ENCODE measurements around the gene REG4.
A peak's percentile ranks its signal among the peaks of the same experiment; 100 is the strongest.
"Not testable (repeated sequence)": the region's sequence is repeated elsewhere in the genome, so short reads cannot be mapped to it uniquely, and the experiment has no call there.

REG4 gene

DNA sequence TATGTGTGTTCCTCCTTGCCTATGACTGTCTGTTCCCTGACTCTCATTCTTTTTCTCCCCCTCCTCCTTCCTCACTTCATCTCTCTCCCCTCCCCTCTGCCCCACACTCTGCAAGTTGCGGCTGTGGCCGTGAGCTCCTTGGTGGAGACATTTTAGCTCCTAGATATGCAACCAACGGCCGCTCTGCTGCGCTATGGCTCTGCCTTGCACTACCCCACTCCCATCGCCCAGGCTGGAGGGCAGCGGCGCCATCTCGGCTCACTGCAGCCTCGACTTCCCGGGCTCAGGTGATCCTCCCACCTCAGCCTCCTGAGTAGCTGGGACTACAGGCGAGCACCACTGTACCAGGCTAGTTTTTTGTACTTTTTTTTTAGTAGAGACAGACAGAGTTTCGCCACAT, 5.5 kb downstream of the REG4 start:
- DNase-seq = no peak

DNA sequence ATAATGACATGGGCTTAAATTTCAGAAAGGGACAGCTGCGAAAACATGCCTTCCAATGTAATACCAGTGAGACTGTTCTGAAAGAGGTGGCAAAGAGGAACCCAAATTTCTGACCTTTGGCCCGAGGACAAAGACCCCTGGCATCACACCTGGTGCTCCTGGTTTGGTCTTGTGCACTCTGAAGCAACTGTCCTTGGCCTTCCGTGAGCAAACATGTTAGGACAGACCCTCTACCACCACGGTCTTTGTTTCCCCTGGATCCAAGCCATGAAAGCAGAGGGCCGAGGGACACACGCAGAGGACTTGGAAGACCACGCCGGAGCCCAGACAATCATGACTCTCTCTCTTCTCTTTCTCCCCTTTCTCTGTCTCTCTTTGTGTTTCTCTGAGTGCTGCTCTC, 6.0 kb downstream of the REG4 start:
- no peak for DNase-seq

DNA sequence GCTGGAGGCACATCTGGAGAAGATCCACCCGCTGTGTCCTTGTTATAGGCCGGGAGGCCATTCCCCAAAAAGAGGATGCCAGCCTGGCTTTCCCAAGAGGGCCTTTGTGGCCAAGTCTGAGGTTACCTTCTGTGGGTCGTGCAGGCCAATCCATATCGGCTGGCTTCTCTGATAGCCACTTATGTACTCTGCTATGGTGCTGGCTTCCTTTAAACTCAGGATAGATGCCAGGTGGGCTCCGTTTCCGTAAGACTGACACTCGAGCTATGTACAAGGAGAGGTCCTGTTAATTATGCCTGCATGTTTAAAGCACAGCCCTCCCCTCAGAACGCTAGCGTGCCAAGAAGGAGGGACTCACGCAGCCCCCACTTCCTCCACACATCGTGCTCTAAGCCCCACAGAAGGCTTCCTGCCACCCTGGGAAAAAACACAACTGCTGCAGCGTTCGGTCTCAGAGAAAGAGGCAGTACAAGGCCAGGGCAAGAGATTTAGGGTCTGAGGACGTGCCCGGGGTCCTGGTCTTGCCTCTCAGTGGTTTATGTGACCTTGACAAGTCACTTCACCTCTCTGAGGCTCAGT, 11.6 kb downstream of the REG4 start:
- no peak for DNase-seq

DNA sequence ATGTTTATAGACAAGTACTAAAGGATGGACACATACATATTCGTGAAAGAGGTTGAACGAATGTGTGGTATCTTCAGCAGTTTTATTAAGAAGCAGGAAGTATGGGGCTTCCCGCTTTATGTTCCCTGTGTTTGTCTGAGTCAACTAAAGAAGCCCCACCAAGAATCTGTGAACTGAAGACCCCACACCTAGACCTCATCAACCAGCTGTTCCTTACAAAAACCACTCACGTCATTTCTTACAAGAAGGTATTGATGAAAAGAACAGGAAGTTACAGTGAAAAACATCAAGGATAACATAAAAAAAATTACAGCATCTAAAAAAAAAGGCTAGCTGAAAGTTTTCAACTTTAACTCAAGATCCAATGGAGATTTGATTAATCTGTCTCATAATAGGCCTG, 12.3 kb downstream of the REG4 start:
- no peak for DNase-seq

DNA sequence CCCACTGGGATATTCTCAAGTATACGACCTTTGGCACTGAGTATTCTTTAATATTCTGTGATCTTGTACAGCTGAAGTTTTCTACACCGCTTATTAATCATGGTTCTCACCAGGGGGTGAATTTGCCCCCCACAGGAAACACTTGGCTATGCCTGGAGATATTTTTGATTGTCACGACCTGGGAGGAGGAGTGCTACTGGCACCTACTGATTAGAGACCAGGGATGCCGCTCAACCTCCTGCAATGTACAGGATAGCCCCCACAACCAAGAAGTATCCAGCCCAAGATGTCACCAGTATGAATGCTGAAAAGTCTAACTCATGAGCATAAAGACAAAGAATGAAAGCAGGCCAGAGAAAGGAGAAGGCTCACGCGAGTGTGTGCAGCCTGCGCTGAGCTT, 13.7 kb downstream of the REG4 start:
- DNase-seq = no peak

DNA sequence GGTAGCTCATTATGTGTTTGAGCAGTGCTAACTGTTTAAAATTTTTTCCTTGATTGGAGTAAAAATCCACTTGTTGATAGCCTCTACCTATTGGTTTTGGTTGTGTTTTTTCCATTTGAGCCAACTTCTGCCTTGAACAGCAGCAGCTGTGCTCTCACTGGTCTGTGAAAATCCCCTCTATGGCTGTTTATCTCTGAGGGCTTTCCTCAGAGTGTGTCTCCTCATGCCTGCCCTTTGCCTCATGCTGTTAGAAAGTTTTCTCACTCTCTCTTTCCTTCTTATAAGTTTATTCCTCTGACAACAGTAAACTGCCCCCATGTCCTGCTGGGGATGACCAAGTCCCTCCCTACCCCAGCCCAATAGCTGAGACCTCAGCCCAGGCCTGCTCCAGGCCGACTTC, 14.1 kb downstream of the REG4 start:
- no peak for DNase-seq

DNA sequence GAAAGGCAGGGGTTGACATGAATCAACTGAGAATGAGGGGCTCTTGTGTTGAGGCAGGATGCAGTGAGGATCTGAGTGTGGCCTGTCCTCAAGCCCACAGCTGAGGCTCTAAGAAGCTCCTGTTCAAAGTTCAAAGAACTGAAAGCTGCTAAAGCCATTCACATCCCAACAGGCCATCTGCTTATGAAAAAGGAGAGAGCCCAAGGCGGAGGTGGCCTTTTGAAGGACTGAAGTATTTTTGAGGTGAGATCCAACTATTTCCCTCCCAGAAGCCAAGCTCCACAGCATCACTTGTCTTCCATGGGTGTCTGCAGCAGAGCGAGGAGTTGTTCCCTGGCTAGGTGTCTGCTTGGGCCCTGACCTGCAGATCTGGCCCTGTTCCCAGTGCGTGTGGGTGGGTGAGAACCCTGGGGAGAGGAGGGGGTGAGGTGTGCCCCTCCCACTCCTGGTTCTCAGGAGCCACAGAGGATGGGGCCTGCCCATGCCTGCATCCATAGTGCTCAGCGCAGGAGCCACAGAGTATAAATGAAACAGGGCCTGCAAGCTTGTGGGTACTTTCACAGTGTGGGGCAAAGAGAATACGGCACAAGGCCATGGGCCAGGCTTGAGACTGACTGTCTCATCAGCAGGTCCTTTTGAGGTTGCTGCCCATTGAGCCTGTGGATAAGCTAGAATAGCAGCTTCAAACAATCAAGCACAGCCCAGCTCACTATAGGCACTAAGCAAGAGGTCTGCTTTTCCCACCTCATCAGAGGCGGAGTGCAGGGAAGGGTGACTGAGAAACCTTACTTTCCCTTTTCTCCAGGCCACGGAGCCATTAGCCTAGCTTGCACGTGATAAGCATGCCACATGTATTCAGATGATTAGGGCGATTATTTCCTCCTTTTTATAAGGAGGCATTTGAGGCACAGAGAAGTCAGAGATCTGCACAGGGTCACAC, 15.7 kb downstream of the REG4 start:
- no peak for DNase-seq

DNA sequence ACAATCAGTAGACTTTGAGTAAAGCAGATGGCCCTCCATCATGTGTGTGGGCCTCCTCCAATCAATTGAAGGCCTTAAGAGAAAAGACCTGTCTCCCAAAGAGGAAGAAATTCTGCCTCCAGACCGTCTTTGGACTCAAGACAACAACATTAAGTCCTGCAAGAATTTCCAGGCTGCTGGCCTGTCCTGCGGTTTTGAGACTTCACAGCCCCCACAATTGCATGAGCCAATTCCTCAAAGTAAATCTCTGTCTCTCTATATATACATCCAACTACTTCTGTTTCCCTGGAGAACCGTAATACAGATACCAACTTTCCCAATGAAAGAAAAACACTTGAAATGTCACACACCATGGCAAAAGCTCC, 16.4 kb downstream of the REG4 start:
- no peak for DNase-seq

DNA sequence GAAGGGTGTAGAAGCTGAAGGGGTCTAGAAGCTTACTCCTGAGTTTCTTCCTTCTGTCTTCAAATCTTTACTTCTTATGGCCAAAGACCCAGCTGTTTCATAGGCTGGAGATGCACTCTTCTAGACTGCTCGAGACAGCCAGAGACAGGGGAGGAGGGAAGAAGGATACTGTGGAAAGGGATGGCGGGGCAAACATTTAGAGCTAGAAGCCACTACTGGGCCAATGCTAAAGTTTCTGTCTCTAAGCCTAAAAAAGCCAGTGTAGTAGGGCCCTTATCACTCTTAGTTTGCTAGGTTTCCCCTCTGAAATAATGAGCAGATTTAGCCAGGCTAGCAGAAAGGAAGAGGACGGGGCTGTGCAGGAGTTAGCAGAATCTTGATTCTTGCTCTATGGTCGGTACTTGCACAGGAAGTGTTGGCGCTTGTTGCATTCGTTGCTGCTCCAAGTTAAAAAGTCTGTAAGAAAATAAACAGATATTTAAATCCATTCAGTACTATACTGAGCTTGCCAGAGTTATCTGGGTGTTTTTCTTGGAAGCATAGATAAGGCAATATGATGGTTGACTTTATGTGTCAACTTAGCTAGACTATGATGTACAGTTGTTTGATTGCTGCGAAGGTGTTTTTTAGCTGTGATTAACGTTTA, 16.9 kb downstream of the REG4 start:
- no peak for DNase-seq

DNA sequence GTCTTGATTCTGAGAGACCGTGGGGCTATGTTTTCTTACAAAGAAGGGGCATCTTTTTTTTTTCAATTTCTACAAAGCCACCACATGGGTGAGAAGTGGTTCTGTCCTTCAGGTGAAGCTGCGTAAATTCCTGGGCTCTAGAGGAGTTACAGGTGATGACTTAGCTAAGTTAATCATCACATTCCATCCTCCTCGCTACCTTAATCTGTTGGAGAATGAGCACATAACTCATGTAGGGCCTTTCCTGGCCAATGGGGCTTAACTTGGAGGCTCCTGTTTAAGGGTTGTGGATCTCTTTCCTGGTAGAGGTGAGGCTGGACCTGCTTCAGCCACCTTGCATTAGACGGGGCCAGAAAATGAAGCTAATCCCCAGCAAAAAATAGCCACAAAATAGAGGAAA, 19.9 kb downstream of the REG4 start:
- no peak for DNase-seq

DNA sequence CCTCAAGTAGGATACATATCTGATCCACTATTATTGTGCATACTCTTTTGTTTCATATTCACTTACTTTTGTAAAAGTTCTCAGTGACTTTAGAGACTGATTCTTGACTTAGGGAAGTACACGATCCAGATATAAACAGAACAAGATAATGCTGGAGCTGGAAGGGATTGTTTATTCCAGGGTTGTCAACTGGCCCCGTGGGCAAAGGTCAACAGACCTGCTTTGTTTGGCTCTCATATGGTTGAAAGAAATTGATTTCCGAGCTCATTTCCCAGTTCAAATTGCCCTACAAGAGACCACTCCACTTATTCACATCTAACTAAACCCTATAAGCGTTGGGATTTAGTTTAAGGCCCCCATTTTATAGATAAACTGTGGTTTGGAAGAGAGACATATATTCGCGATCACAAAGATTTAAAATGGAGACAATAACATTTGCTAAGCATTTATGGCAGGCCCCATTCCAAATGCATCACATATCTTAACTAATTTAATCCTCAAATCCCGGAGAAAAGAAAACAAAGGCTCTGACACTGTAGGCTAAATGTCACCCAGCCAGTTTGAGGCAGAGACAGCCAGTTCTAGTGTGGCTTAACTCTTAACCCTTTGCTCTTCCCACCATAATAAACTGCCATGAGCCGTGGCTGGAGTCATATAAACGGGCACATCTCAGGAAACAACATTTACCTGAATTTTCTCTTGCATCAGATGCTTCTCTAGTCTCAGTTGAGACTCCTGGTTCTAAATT, 20.6 kb downstream of the REG4 start:
- no peak for DNase-seq

DNA sequence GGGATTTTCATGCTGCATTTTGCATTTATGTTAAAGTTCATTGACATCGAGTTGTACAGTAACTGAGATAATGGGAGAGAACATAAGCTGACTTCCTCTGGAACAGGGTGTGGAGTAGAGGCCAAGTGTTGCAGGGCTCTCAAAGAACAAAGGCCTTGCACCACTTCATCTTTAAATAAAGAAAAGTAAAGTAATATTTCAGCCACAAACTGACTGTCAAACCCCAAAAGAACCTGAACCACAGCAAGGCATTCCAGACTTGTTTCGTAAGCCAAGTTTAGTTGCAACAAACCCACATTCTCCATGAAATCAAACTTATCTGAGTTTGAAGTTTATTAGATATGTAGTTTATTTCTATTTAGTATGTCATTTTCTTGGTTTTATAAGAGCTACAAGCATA, 23.5 kb downstream of the REG4 start:
- DNase-seq = no peak

DNA sequence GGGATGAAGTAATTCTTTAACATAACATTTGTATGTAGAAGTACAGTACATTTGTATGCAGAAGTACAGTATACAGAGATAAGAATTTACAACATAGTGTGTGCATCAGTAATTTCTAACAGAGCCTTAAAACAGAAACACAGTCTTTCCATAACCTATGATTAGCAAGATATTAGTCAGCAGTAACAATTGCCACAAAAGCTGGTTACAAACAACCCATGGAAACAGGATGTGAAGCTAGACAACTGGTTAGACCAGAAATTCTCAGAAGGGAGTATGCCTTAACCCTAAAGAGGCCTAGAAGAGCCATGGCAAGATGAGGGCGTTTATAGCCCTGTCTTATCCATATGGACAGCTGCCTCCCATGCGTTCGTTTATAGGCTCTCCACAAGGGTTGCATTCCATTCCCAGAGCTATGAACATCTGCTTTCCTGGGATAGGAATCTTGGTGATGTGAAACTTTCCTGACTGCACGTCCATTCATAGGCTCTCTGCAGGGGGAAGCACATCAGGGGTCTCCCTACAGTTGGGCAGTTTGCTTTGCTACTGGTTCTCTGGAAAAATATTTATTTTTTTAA, 24.7 kb downstream of the REG4 start:
- not testable (repeated sequence) for DNase-seq

DNA sequence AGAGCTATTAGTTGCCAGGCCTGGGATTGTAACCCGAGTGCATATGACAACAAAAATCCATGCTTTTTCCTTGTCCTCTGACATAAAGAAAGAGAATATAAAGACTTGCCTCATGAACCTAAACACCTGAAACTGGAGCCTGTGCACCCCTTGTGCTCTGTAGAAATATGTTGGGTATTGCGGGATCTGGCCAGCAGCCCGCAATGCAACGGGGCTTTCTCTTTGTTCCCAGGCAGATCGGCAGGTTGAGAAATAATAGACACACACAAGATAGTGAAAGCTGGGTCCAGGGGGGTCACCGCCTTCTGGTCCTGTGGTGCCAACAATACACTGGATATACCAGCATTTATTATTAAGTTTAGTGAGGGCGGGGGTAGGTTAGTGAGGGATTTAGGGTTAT, 25.2 kb downstream of the REG4 start:
- not testable (repeated sequence) for DNase-seq

DNA sequence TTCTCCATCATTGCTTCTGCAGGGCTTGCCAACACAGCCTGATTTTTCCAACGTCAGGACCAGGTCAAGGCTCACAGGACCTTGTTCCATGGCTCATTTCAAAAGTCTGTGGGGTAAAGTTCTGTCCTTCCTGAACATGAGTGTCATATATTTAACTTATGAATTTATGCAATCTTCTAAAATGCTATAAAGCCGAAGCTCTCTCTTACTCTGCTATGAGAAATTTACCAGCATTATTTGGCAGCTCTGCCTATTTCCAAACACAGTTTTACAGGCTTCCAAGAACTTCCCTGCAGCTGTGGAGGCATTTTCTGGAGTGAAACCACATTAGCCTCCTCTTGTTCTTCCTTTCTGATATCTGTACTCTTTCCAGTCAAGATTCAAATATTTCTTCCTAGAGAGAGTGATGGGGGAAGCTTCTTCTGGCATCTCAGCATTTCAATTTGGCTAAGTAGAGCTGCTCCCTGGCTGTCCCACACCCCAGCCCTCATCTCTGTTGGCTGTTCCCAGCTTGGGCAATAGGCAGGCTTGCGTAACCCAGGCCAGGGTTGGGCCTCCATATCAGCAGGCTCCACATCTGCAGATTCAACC, 27.0 kb downstream of the REG4 start:
- DNase-seq = no peak

DNA sequence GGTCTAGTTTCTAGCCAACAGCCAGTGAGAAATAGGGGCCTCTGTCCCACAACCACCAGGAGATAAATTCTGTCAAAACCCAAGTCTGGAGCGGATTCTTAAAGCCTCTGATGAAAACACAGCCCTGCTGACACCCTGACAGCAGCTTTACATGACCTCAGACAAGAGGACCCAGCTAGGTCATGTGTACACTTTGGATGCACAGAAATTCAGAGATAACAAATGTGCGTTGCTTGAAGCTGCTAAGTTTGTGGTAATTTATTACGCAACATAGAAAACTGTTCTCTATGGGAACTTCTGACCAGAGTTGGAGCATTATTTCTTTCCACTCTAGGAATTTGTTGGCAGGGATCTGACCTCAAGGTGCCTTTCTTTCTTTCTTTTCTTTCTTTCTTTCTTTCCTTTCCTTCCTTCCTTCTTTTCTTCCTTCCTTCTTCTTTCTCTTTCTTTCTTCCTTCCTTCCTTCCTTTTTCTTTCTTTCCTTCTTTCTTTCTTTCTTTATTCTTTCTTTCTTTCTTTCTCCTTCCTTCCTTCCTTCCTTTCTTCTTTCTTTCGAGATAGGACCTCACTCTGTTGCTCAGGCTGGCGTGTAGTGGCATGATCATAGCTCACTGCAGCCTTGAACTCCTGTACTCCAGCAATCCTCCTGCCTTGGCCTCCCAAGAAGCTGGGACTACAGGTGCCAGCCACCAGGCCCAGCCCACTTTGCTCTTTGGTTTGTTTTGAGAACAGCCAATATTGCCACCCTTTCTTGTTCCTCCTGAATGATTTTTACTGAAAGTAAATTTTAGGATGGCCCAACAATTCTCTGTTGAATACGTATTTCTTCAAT, 27.7 kb downstream of the REG4 start:
- no peak for DNase-seq

DNA sequence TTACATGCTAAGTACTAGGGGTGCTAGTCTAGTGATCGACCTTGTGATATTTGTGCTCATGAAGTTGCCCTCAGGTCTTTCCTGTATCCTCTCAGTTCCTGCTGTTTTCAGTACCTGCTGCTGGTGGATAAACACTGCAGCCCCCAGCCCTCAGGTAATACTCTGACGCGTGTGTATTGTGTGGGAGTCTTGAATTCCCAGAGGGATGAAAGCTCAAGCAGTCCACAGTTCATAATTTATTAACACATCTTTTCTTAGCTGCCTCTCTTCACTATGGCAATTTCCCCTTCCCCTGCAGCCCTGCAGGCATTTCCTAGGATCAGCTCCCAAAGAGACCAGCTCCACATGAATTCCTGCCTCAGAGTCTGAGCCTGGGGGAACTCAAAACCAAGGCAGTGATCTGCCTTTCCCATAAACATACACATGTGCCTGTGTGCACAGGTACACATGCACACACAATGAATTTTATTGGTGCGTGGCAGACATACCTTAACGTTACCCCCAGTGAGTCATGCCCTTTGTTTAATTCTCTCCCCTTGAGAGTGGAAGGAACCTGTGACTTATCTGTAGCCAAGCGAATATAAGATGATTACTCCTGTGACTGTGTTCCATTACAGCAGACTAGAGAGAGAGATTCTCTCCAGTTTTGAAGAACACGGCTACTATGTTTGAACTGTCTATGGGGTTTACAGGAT, 28.5 kb downstream of the REG4 start:
- DNase-seq = peak; percentile 13

DNA sequence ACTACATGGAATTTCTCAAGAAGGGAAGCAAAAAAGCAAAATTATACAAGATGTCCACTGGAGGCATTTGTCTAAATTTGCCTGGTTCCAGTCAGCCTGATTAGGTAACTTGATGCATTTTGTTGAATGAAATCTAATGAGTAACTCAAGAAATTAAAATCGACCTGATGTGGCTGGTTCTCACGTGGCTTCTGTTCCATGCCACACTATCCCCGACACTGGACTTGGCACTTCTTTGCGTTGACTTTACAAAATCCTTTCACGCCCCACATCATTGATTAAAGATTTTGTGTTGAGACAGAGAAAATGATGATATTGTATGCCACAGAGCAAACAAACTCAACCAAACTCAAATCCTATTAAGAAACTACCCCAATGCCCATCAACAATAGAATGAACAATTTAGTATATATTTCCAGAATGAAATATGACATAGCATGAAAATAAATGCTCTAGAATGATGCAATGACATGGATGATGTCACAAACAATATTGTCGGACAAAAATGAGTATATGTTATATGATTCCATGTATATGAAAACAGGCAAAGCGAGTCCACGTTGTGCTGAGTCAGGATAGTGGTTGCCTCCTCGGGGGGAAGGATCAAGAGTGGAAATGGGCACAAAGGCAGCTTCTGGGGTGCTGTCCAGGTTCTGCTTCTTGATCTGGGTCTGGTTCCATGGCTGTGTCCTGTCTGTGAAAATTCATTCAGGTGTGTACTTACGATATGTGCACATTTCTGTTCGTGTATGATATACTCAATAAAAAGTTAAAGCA, 29.6 kb downstream of the REG4 start:
- no peak for DNase-seq

DNA sequence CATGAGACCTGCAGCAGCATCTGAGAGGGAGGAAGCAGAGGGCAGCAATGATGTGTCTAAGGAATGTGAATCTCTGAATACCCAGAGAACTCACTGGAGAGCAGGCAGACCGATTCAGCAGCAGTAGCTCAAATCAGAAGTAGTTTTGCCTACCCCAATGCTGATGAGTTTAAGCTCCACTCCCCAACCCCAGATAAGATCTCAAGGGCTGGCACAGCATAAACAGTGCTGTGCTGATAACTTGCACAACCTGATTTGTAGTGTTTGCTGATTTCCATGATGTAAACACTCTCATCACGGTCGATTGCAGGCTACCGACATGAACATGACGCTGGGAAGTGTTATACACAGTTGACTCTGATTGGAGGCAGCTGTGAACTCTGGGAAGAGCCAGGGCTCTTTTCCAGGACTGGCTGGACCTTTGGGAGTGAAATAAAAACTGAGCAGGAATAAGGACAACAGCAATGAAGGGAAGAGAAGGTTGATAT, 31.3 kb downstream of the REG4 start:
- no peak for DNase-seq

All from kidney glomerular epithelial cell (primary cell).